HCT116 (cell line): Measurements from ENCODE around the gene LMLN. TPM values are rescaled to one million over a fixed set of nuclear protein-coding genes. Genes with fewer than 3 reads are reported as not detected.

ENCODE experiments used
- ATAC-seq: fragments of 200-7000 bp; cut with Tn5 transposase; 2 replicates; pipeline ENCODE4 v1.9.1; 2020; ENCODE audit warnings: mild to moderate bottlenecking, moderate library complexity
- BruUV-seq: library from RNA; stranded (reverse); fragments of 400-500 nt; replicated peaks from 2 replicates; lab custom pipeline; 2021; lab: Mats Ljungman, UMichigan
- CTCF ChIA-PET: fragments of 300-600 bp; sonication (Branson Sonifier 250); formaldehyde crosslinking; loops from one replicate; lab custom pipeline; 2021; ENCODE audit warnings: antibody characterized with exemption; lab: Charles Lee
- POLR2A ChIA-PET: fragments of 300-600, 350-600 bp; sonication (Branson Sonifier 250); formaldehyde crosslinking; loops from one replicate; lab custom pipeline; 2021; ENCODE audit warnings: antibody characterized with exemption; lab: Charles Lee
- RAD21 ChIA-PET, 2 experiments: fragments of 300-600 bp; sonication (Branson Sonifier 250); formaldehyde crosslinking; loops; one replicate each; lab custom pipeline; 2023; ENCODE audit warnings: low total read pairs in 2 of 2; ENCODE audit not compliant: uncharacterized antibody in 2 of 2, unreplicated experiment in 2 of 2, low non-redundant PET in 1 of 2; lab: Charles Lee
- DNase-seq: peaks from one replicate; pipeline ENCODE4 v3.0.0-alpha.2; 2010; ENCODE audit warnings: low read depth, low spot score
- H2AFZ ChIP-seq: fragments of 200-600 bp; shearing (Covaris generic), sonication (generic); 2 replicates; pipeline ENCODE4 v1.6.1; 2017; ENCODE audit warnings: low read depth, mixed run types, mixed read lengths, antibody characterized with exemption, low read length; ENCODE audit not compliant: poor library complexity, severe bottlenecking
- H3K27ac ChIP-seq: 2 replicates; pipeline ENCODE4 v1.5.1; 2012; ENCODE audit warnings: low read depth, low read length
- H3K27me3 ChIP-seq: fragments of 200-600 bp; sonication (generic); 2 replicates; pipeline ENCODE4 v1.6.1; 2016; ENCODE audit warnings: mixed run types, low read length, mixed read lengths; ENCODE audit not compliant: insufficient read depth
- H3K36me3 ChIP-seq, 2 experiments: fragments of 200-500 bp in 1 of 2; fragments of 200-600 bp in 1 of 2; sonication (Bioruptor generic) in 1 of 2; sonication (generic) in 1 of 2; 2 replicates each; pipeline versions ENCODE4 v1.5.1 to v1.6.1; 2014 to 2016; ENCODE audit warnings: low read length in 2 of 2, inconsistent platforms in 1 of 2, mixed read lengths in 1 of 2, mixed run types in 1 of 2; ENCODE audit not compliant: insufficient read depth in 2 of 2, control insufficient read depth in 1 of 2
- H3K4me1 ChIP-seq, 2 experiments: fragments of 200-600 bp in 1 of 2; sonication (generic) in 1 of 2; 2 replicates each; pipeline versions ENCODE4 v1.5.1 to v1.6.1; 2012 to 2017; ENCODE audit warnings: low read length in 2 of 2, inconsistent platforms in 1 of 2, mild to moderate bottlenecking in 1 of 2, mixed read lengths in 1 of 2, mixed run types in 1 of 2, moderate library complexity in 1 of 2; ENCODE audit not compliant: insufficient read depth in 2 of 2, control insufficient read depth in 1 of 2
- H3K4me2 ChIP-seq: fragments of 200-600 bp; sonication (generic); 2 replicates; pipeline ENCODE4 v1.6.1; 2017; ENCODE audit warnings: mixed run types, low read length, mixed read lengths
- H3K4me3 ChIP-seq, 2 experiments: fragments of 200-600 bp in 1 of 2; sonication (generic) in 1 of 2; replicated peaks in 1 of 2; 2 replicates each; pipeline ENCODE4 v1.5.1; 2011 to 2016; ENCODE audit warnings: low read length in 2 of 2, control low read depth in 1 of 2, low read depth in 1 of 2, mild to moderate bottlenecking in 1 of 2, mixed read lengths in 1 of 2, mixed run types in 1 of 2
- H3K79me2 ChIP-seq: fragments of 200-600 bp; sonication (generic); 2 replicates; pipeline ENCODE4 v1.6.1; 2017; ENCODE audit warnings: mild to moderate bottlenecking, mixed run types, low read length, moderate library complexity, mixed read lengths; ENCODE audit not compliant: insufficient read depth
- H3K9ac ChIP-seq: fragments of 200-600 bp; sonication (generic); 2 replicates; pipeline ENCODE4 v1.6.1; 2016; ENCODE audit warnings: low read length, mixed read lengths
- H3K9me2 ChIP-seq: fragments of 200-600 bp; sonication (generic), shearing (Covaris generic); 2 replicates; pipeline ENCODE4 v1.6.1; 2017; ENCODE audit warnings: mixed run types, mild to moderate bottlenecking, moderate library complexity; ENCODE audit not compliant: insufficient read depth
- H3K9me3 ChIP-seq, 2 experiments: fragments of 200-500 bp in 1 of 2; fragments of 200-600 bp in 1 of 2; sonication (Bioruptor generic) in 1 of 2; sonication (generic) in 1 of 2; 2 replicates each; pipeline ENCODE4 v1.6.1; 2014 to 2017; ENCODE audit warnings: low read length in 2 of 2, mixed read lengths in 2 of 2, inconsistent platforms in 1 of 2, low read depth in 1 of 2, mild to moderate bottlenecking in 1 of 2, mixed run types in 1 of 2, moderate library complexity in 1 of 2; ENCODE audit not compliant: control insufficient read depth in 1 of 2, insufficient read depth in 1 of 2
- H4K20me1 ChIP-seq: fragments of 200-600 bp; sonication (generic), shearing (Covaris generic); 2 replicates; pipeline ENCODE4 v1.6.1; 2017; ENCODE audit warnings: mixed run types, mild to moderate bottlenecking, moderate library complexity; ENCODE audit not compliant: insufficient read depth
- ATF3 ChIP-seq: IDR thresholded peaks from 2 replicates; pipeline ENCODE4 v1.6.1; 2012
- CBX3 ChIP-seq: IDR thresholded peaks from 2 replicates; pipeline ENCODE4 v1.6.1; 2012; ENCODE audit warnings: low read depth
- CEBPB ChIP-seq: IDR thresholded peaks from 2 replicates; pipeline ENCODE4 v1.6.1; 2012; ENCODE audit warnings: low read depth
- CTCF ChIP-seq, 3 experiments: fragments of 200-600 bp in 1 of 3; sonication (generic) in 1 of 3; IDR thresholded peaks in 2 of 3; conservative IDR thresholded peaks in 1 of 3; 2 replicates each; pipeline ENCODE4 v1.5.1; 2012 to 2017; ENCODE audit warnings: low read depth in 2 of 3, low read length in 2 of 3, antibody characterized with exemption in 1 of 3, borderline replicate concordance in 1 of 3, control low read depth in 1 of 3, mild to moderate bottlenecking in 1 of 3, mixed read lengths in 1 of 3, mixed run types in 1 of 3, moderate library complexity in 1 of 3; ENCODE audit not compliant: insufficient read depth in 1 of 3
- EGR1 ChIP-seq: IDR thresholded peaks from 2 replicates; pipeline ENCODE4 v1.6.1; 2012; ENCODE audit warnings: low read depth
- ELF1 ChIP-seq: IDR thresholded peaks from 2 replicates; pipeline ENCODE4 v1.6.1; 2012; ENCODE audit warnings: low read depth, borderline replicate concordance
- EZH2 ChIP-seq: fragments of 200-600 bp; sonication (generic); IDR thresholded peaks from 2 replicates; pipeline ENCODE4 v1.6.1; 2017; ENCODE audit warnings: antibody characterized with exemption, mixed run types
- JUND ChIP-seq: IDR thresholded peaks from 2 replicates; pipeline ENCODE4 v1.6.1; 2012
- MAX ChIP-seq: IDR thresholded peaks from 2 replicates; pipeline ENCODE4 v1.6.1; 2012
- POLR2A ChIP-seq: IDR thresholded peaks from 2 replicates; pipeline ENCODE4 v1.7.0; 2011; ENCODE audit warnings: borderline replicate concordance; ENCODE audit not compliant: insufficient read depth, insufficient read length; ENCODE audit errors: extremely low read depth
- POLR2AphosphoS5 ChIP-seq: IDR thresholded peaks from 2 replicates; pipeline ENCODE4 v1.6.1; 2011; ENCODE audit warnings: mild to moderate bottlenecking, low read depth, low read length, moderate library complexity
- REST ChIP-seq: IDR thresholded peaks from 2 replicates; pipeline ENCODE4 v1.6.1; 2012; ENCODE audit warnings: low read depth
- SIN3A ChIP-seq: IDR thresholded peaks from 2 replicates; pipeline ENCODE4 v1.6.1; 2012; ENCODE audit warnings: low read depth
- SRF ChIP-seq: IDR thresholded peaks from 2 replicates; pipeline ENCODE4 v1.6.1; 2012; ENCODE audit warnings: low read depth
- TCF7L2 ChIP-seq: IDR thresholded peaks from 2 replicates; pipeline ENCODE4 v1.7.0; 2011; ENCODE audit warnings: borderline replicate concordance, inconsistent platforms; ENCODE audit not compliant: insufficient read depth, insufficient read length; ENCODE audit errors: extremely low read depth
- YY1 ChIP-seq: IDR thresholded peaks from 2 replicates; pipeline ENCODE4 v1.6.1; 2011; ENCODE audit warnings: low read length, low read depth, moderate library complexity, mild to moderate bottlenecking; ENCODE audit not compliant: insufficient replicate concordance; ENCODE audit errors: extremely low read depth
- ZBTB33 ChIP-seq: IDR thresholded peaks from 2 replicates; pipeline ENCODE4 v1.6.1; 2011; ENCODE audit warnings: mild to moderate bottlenecking, low read length, moderate library complexity; ENCODE audit not compliant: insufficient replicate concordance; ENCODE audit errors: extremely low read depth
- ZFX ChIP-seq: fragments of 450-650 bp; IDR thresholded peaks from 2 replicates; pipeline ENCODE4 v1.6.1; 2017
- ZNF274 ChIP-seq: fragments of 200-500 bp; sonication (Bioruptor generic); IDR thresholded peaks from 2 replicates; pipeline ENCODE4 v1.6.1; 2014; ENCODE audit warnings: mild to moderate bottlenecking, low read depth, low read length, inconsistent platforms
- intact Hi-C: fragments of 100-400 bp; cut with micrococcal nuclease; formaldehyde crosslinking; loops from 2 replicates; pipeline ENCODE4 v1.10.0; 2022
- total RNA-seq: library from RNA; stranded (reverse); gene quantifications from one replicate; pipeline ENCODE4 v1.2.1, GENCODE V29; 2021; ENCODE audit not compliant: unreplicated experiment

LMLN gene
- total RNA-seq, 1 experiment from 2014 or later, result 7.2 TPM

- Histone ChIP-seq H3K9ac (no peak overlapping the region), H4K20me1 (no peaks in the 10 kb centered on the region), H3K27ac (no peak overlapping the region), H3K4me2 (no peak overlapping the region), H3K36me3 (no peaks in the 10 kb centered on the region), H3K9me2 (no peaks in the 10 kb centered on the region), H3K9me3 (no peaks in the 10 kb centered on the region), H3K27me3 (no peaks in the 10 kb centered on the region), H2AFZ (no peak overlapping the region), H3K79me2 (no peaks in the 10 kb centered on the region), H3K4me1 (no peaks in the 10 kb centered on the region), H3K4me3 (no peak overlapping the region)
- ChIA-PET CTCF (interaction anchor here (1.2 kb wide), 1 partner anchor 11 kb away, joined by 3 read pairs; no protein-coding TSS in a partner anchor), RAD21 (no interaction called here), POLR2A (no interaction called here)
- intact Hi-C loops, result no loop called here
- TF ChIP-seq CBX3 (no peak), ELF1 (no peak), SRF (no peak), ZNF274 (no peak), JUND (no peak), CTCF (IDR thresholded peaks at IDR 0.05 in 2 of 3, conservative IDR thresholded peaks at IDR 0.05 in 1 of 3; ENCODE audit: borderline replicate concordance in 1 of 3, insufficient read depth in 1 of 3, low read depth in 2 of 3, low read length in 2 of 3) (no peak), SIN3A (no peak), EZH2 (no peak), POLR2AphosphoS5 (no peak), ZBTB33 (no peak), POLR2A (no peak), CEBPB (no peak), REST (no peak), TCF7L2 (no peak), EGR1 (no peak), YY1 (no peak), ZFX (no peak), MAX (no peak), ATF3 (no peak)
- no TSS peak for BruUV-seq
- ATAC-seq, result no peak
- DNase-seq, result no peak
Measured at GRCh38 chr3:198062068-198062465, 102.0 kb downstream of the LMLN start.
